Measurements from ENCODE around the gene SLC26A2. TPM values are rescaled to one million over a fixed set of nuclear protein-coding genes. Genes with fewer than 3 reads are reported as not detected.

SLC26A2 gene
- total and polyA plus RNA-seq, 2 experiments from 2014 or later: 3.5 to 11.5 TPM

DNA sequence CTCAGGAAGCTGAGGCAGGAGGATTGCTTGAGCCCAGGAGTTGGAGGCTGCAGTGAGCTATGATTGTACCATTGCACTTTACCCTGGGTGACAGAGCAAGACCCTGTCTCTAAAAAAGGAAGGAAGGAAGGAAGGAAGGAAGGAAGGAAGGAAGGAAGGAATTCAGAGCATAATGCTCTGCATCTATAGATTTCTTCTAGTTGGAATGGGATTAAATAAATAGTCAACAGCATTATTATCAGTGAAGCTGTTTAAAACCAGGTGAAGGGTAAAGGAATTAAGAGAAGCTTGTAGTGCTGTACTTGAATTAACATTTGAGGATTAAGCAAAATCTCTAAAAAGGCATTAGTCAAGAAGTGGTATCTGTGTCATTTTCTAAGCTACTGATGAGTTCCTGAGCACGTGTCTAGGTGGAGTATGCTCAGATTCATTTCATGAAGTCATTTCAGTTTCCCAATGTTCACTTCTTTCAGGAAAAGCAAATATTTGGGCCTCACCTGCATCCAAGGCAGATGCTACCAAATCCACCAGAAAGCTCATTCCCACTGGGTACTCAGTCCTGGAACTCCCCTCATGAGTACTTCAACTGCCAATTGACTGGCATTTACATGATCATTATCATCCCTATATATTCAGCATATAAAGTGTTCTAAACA is 24.4 kb upstream of the SLC26A2 start (continued):
- TF ChIP-seq, protein P1, sequence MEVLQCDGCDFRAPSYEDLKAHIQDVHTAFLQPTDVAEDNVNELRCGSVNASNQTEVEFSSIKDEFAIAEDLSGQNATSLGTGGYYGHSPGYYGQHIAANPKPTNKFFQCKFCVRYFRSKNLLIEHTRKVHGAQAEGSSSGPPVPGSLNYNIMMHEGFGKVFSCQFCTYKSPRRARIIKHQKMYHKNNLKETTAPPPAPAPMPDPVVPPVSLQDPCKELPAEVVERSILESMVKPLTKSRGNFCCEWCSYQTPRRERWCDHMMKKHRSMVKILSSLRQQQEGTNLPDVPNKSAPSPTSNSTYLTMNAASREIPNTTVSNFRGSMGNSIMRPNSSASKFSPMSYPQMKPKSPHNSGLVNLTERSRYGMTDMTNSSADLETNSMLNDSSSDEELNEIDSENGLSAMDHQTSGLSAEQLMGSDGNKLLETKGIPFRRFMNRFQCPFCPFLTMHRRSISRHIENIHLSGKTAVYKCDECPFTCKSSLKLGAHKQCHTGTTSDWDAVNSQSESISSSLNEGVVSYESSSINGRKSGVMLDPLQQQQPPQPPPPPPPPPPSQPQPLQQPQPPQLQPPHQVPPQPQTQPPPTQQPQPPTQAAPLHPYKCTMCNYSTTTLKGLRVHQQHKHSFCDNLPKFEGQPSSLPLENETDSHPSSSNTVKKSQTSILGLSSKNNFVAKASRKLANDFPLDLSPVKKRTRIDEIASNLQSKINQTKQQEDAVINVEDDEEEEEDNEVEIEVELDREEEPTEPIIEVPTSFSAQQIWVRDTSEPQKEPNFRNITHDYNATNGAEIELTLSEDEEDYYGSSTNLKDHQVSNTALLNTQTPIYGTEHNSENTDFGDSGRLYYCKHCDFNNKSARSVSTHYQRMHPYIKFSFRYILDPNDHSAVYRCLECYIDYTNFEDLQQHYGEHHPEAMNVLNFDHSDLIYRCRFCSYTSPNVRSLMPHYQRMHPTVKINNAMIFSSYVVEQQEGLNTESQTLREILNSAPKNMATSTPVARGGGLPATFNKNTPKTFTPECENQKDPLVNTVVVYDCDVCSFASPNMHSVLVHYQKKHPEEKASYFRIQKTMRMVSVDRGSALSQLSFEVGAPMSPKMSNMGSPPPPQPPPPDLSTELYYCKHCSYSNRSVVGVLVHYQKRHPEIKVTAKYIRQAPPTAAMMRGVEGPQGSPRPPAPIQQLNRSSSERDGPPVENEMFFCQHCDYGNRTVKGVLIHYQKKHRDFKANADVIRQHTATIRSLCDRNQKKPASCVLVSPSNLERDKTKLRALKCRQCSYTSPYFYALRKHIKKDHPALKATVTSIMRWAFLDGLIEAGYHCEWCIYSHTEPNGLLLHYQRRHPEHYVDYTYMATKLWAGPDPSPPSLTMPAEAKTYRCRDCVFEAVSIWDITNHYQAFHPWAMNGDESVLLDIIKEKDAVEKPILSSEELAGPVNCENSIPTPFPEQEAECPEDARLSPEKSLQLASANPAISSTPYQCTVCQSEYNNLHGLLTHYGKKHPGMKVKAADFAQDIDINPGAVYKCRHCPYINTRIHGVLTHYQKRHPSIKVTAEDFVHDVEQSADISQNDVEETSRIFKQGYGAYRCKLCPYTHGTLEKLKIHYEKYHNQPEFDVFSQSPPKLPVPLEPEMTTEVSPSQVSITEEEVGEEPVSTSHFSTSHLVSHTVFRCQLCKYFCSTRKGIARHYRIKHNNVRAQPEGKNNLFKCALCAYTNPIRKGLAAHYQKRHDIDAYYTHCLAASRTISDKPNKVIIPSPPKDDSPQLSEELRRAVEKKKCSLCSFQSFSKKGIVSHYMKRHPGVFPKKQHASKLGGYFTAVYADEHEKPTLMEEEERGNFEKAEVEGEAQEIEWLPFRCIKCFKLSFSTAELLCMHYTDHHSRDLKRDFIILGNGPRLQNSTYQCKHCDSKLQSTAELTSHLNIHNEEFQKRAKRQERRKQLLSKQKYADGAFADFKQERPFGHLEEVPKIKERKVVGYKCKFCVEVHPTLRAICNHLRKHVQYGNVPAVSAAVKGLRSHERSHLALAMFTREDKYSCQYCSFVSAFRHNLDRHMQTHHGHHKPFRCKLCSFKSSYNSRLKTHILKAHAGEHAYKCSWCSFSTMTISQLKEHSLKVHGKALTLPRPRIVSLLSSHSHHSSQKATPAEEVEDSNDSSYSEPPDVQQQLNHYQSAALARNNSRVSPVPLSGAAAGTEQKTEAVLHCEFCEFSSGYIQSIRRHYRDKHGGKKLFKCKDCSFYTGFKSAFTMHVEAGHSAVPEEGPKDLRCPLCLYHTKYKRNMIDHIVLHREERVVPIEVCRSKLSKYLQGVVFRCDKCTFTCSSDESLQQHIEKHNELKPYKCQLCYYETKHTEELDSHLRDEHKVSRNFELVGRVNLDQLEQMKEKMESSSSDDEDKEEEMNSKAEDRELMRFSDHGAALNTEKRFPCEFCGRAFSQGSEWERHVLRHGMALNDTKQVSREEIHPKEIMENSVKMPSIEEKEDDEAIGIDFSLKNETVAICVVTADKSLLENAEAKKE (CRISPR knock-in tag; IDR thresholded peaks at IDR 0.05): no peak
- TF ChIP-seq STAT1 (IDR thresholded peaks at IDR 0.05; ENCODE audit: unreplicated experiment): no peak
- TF ChIP-seq, protein P2, sequence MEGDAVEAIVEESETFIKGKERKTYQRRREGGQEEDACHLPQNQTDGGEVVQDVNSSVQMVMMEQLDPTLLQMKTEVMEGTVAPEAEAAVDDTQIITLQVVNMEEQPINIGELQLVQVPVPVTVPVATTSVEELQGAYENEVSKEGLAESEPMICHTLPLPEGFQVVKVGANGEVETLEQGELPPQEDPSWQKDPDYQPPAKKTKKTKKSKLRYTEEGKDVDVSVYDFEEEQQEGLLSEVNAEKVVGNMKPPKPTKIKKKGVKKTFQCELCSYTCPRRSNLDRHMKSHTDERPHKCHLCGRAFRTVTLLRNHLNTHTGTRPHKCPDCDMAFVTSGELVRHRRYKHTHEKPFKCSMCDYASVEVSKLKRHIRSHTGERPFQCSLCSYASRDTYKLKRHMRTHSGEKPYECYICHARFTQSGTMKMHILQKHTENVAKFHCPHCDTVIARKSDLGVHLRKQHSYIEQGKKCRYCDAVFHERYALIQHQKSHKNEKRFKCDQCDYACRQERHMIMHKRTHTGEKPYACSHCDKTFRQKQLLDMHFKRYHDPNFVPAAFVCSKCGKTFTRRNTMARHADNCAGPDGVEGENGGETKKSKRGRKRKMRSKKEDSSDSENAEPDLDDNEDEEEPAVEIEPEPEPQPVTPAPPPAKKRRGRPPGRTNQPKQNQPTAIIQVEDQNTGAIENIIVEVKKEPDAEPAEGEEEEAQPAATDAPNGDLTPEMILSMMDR (conservative IDR thresholded peaks at IDR 0.05; ENCODE audit: low read depth in 2 of 2): no peak
- TF ChIP-seq ZNF114 (CRISPR knock-in tag; IDR thresholded peaks at IDR 0.05): no peak
- TF ChIP-seq, protein P3, sequence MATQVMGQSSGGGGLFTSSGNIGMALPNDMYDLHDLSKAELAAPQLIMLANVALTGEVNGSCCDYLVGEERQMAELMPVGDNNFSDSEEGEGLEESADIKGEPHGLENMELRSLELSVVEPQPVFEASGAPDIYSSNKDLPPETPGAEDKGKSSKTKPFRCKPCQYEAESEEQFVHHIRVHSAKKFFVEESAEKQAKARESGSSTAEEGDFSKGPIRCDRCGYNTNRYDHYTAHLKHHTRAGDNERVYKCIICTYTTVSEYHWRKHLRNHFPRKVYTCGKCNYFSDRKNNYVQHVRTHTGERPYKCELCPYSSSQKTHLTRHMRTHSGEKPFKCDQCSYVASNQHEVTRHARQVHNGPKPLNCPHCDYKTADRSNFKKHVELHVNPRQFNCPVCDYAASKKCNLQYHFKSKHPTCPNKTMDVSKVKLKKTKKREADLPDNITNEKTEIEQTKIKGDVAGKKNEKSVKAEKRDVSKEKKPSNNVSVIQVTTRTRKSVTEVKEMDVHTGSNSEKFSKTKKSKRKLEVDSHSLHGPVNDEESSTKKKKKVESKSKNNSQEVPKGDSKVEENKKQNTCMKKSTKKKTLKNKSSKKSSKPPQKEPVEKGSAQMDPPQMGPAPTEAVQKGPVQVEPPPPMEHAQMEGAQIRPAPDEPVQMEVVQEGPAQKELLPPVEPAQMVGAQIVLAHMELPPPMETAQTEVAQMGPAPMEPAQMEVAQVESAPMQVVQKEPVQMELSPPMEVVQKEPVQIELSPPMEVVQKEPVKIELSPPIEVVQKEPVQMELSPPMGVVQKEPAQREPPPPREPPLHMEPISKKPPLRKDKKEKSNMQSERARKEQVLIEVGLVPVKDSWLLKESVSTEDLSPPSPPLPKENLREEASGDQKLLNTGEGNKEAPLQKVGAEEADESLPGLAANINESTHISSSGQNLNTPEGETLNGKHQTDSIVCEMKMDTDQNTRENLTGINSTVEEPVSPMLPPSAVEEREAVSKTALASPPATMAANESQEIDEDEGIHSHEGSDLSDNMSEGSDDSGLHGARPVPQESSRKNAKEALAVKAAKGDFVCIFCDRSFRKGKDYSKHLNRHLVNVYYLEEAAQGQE (IDR thresholded peaks at IDR 0.05; ENCODE audit: unreplicated experiment): no peak

Measured in GM23338 (cell line).